ENCODE measurements around the gene SAT1.
"Not testable (repeated sequence)": the region's sequence is repeated elsewhere in the genome, so short reads cannot be mapped to it uniquely, and the experiment has no call there.

The SAT1 gene

GRCh38 chrX:23782863-23783588 is at the start of gene SAT1:
Gene SAT1 (plus strand): TSS chrX:23783173. CDS start chrX:23783352, 179 bp downstream.
- peak; percentile 96 for DNase-seq

- no peak for DNase-seq
These were observed 46.9 kb upstream of the SAT1 start for GRCh38 chrX:23736030-23736429.

DNA sequence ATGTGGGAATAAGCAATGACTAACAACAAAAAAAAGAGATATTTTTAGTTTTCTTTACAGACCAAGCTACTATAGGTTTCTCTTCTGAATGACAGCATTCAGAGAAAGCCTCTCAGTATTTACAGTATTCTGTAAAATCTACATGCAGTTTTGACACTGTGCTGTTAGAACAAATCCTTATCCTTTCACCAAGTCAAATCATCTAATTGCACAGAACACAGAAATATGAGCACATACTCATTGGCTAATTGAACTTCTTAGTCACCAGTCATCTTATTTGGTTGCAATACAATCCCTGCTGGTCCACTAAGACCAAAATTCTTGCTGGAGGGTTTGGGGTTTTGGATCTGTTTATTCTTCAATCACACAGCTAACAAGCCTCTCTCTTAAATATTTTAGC is 45.6 kb upstream of the SAT1 start:
- no peak for DNase-seq

DNA sequence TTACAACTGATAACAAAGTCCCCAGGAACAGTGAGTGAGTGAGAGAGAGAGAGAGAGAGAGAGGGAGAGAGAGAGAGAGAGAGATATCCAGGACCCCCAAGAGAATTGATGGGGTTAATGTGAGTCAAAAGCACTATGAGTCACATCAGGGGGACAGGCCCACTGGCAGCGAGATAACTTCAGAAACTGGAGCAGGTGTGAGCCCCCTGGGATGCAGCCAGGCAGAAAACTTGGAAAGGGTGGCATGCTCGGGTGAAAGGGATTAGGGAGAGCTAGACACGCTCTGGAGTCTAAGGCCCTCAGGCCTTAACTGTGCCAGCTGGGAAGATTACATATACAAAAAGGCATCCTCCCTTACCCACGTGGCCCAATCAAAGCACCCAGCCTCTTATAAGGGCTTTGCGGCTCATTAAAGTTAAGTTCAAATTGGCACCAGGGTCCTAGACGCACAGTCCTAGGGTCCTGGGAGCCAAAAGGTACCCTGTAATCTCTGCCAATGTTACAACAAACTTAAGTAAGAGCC is 40.7 kb upstream of the SAT1 start:
- peak; percentile 17 for DNase-seq

DNA sequence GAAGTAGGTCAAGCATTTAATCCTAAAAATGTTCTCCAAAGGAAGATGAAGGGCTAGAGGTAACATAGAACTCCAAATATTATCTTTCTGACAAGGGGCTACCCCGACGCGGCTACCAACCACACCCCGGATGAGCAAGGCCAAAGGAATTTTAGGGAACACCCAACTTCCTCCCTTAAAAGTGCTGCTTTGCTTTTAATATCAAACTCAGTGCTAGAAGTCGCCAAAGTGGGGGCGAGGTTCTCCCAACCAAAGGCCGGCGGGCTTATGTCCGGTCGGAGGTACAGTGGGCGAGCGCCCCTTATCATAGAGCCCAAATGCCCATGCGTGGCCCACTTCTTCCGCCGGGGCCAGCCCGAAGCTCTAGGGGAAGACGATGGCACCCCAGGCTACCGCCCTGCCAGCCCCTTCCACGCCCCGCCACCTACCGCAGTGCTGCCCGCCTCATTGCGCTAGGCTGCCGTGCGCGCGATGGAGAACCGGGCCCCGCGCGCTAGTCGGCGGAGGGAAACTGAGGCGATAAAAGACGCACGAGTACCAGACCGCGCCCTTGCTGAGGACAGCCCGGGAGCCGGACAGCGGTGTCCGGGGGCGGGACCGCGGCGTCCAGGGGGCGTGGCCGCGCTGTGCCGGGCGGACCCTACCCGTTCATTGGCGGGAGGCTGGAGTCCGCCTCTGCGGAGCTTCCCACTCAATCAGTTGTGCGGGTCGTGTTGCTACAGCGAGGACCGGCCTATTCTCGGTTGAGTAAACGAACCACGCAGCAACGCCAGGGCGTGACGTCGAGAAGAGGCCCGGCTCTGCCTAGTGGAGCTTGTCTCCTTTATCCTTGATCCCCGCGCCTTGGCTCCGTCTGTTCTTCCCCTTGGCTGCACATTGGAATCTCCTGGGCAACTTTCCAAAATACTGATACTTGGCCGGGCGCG is 40.0 kb upstream of the SAT1 start, which contains the start of gene ACOT9:
Gene ACOT9, minus strand, starts transcription at position 580 of the 926 bp plus-strand sequence. Its CDS starts 132 bp downstream, at position 448.
- peak; percentile 89 for DNase-seq

GRCh38 chrX:23743623-23743971 is 39.4 kb upstream of the SAT1 start:
- not testable (repeated sequence) for DNase-seq

DNA sequence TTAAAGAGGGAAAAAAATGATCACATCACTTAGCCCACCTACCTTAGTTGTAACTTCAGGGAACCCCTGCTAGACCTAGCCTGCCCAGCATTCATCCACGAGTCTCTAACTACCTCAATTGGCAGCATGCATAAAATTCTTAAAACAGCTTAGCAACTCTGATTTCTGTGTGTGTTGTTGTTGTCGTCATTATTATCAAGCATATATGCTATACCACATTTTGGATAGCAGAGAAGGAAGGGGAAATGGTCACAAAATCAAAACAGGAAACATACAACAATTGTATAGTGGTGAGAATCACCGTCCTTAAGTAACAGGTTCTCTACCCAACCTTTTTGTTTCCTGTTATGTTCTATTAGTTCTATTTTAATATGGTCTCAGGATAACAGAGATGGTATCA is 37.2 kb upstream of the SAT1 start:
- no peak for DNase-seq

DNA sequence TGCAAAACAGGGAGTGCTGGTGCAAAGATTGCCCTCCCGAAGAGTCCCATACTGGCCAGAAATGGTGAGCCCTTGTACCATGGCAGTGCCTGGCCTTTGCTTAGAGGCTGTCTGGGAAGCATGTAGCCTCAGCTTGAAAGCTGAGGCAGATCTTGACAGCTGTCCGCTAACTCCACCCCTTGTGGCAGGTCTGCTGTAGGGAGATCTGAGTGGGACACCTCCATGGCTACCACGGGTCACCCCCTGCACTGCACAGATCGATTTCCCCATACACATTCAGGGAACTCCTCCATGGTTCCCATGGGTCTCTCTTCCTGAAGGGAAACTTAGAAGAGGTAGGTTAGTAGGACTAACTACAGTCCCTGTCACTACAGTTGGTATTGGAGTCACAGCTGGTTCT is 33.8 kb upstream of the SAT1 start:
- DNase-seq, result no peak

DNA sequence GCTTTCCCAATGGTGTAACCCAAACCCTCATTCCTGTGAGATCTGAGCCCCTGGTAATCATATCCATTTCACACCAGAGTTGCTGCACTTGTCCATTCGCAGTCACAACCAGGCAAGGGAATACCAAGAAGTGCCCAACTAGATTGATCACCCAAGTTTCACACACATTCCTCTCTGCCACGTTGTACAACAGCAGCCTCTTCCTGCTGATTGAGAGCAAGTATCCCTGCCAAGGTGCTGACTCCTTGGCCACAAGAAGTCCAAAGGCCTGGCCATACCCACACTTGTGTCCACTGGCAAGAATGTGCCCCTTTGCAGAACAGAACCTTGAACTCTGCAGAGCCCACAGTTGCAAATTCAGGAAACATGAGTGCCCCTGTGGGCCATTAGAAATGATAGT is 33.4 kb upstream of the SAT1 start:
- no peak for DNase-seq

- DNase-seq, result no peak
These were observed 30.1 kb upstream of the SAT1 start for GRCh38 chrX:23752740-23753415.

DNA sequence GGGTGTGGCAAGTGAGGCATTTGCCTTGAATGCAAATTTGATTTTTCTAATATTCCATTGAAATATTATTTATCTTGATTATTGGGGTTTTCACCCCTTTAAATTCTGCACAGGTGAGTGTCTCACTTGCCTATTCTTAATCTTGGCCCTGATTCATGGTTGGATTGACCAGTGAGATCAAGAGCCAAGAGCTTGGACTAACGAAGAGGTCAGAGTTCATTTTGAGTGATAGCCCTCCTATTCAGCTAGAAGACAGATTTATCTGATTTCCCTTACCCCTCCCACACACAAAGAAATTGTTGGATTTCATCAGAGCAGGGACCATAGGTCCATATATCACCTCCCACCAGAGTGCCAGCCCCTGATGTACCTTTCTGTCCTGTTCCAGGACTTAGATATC is 28.3 kb upstream of the SAT1 start:
- no peak for DNase-seq

GRCh38 chrX:23756165-23756564 is 26.8 kb upstream of the SAT1 start:
- peak; percentile 70 for DNase-seq

- DNase-seq, result no peak
These were observed 23.2 kb upstream of the SAT1 start for GRCh38 chrX:23759821-23760220.

DNA sequence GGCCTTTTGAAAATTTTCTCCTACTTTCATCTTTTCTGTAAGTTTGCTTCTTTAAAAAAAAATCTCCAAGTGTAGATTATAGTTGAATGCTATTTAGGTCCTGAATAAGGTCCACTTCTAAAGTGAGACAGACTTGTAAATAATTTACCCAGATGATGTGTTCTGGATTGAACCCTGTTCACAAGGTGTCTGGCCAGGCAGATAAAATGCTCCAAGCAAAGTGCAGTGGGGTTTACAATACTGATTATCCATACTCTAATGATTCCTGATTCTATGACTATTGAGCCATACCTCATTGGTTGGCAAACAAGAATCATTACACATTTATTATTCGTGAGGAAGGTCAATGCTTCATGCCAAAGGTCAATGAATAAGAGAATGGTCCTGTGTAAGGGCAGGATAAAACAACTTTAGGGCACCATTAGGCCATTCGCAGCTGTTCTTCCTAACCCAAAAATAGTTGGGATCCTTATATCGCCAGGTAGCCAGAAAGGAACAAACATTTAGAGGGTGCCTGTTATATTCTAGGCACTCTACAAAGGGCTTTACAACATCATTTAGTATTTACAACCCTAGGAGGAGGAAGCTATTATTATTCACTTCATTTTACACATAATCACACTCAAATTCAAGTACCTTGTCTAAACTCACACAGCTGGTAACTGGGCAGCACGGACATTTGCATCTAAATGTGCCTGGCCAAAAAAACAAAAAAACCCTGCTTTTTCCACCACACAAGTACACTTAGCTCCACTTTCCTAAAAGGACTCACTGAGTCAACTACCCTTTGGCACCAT is 18.6 kb upstream of the SAT1 start:
- DNase-seq, result no peak

DNA sequence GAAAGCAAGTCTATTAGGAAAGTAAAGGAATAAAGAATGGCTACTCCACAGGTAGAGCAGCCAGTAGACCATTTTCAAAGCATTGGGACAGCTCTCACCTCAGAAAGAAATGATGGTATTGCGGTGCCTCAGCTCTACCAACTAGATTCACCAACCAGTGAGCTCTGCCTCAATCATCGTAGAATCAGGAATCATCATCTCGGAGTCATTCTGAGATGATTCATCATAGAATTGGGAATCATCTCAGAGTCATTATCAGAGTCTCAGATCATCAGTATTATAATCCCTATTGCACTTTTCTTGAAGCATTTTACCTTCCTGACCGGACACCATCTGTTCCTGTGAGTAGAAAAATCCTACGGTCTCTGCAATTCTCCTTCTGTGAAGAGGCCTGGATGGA is 17.5 kb upstream of the SAT1 start:
- no peak for DNase-seq

- DNase-seq, result no peak
These were observed 17.1 kb upstream of the SAT1 start for GRCh38 chrX:23765868-23766267.

DNA sequence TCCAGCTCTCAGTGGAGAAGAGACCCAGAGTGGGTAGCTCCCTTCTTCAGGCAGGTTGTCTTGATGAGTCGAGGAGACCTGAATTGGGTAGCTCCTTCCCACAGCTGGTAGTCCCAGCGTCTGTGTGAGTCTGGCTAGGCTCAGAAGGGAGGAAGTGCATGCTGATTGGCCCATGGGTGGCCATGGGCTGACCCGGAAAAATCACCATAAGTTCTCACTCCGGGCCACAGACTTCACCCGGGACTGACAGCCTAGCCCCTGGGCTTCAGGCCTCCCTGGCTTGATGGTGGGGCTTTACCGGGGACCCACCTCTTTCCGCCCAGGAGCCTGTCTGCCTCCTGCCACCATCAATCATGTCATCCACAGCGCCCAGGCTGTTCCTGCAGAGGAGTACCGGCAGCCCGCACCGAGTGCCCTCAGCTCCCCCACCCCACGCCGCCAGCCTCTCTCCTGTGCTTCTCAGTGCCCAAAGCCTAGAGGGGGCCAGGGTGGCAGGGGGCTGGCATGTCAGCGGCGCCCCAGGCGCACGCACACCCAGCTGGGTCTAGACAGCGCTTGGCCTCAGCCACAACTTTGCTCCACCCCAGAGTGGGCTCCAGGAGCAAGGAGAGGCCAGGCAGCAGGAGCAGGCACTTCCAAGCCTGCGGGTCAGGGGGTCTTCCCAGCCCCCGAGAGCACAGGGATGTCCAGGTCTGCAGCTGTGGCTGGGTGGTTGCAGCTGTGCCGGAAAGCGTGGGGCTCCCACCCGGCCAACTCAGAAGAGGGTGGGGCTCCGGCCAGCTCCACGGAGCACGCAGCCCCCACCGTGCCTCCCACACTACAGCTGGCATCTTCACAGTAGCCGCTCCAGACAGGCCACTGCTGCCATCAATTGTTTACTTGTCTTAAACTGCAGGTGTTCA is 16.1 kb upstream of the SAT1 start:
- no peak for DNase-seq

- no peak for DNase-seq
These were observed 12.8 kb upstream of the SAT1 start for GRCh38 chrX:23770142-23770541.

GRCh38 chrX:23771086-23771485 is 11.9 kb upstream of the SAT1 start:
- DNase-seq, result not testable (repeated sequence)

DNA sequence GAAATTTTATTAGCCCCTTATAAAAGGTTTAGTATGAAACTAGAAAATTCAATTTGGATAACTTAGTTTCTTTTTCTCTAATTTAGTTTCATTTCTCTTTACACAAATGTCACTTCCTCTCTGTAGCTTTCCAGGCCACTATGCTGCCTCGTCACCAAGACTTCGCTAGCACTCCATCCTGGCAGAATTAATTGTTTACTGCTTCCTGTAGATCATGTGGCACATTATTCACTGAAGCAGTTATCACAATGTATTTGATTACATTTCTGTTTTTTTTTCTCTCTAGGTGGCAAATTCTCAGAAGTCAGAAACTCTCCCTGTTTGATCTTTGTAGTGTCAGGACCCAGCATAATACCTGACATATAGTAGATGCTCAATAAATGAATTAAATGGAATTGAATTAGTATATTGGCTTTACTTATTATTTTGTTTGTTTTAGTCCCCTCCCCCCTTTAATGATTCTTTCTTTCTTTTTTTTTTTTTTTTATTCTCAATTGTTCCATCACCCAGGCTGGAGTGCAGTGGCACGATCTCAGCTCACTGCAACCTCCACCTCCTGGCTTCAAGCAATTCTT is 9.3 kb upstream of the SAT1 start:
- DNase-seq, result peak; percentile 55

DNA sequence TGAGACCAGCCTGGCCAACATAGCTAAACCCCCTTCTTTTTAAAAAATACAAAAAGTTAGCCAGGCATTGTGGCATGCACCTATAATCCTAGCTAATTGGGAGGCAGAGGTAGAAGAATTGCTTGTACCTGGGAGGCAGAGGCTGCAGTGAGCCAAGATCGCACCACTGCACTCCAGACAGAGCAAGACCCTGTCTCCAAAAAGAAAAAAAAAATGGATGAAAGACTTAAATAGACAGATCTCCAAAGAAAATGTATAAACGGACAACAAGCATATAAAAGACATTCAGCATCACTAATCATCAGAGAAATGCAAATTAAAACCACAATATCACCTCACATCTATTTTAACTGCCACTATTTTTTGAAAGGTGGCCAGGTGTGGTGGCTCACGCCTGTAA is 6.6 kb upstream of the SAT1 start:
- no peak for DNase-seq

Measured in activated CD4-positive, alpha-beta T cell treated with anti-CD3 and anti-CD28 coated beads, Interleukin-10, Interleukin-2, amounts not matched to agents 100 ng/mL and 50 ng/mL, durations not matched to agents 16 hours and 8 hours (primary cell).